ENCODE data around the gene LMX1B.
A peak's percentile ranks its signal among the peaks of the same experiment; 100 is the strongest.
"Not testable (repeated sequence)": the region's sequence is repeated elsewhere in the genome, so short reads cannot be mapped to it uniquely, and the experiment has no call there.

LMX1B gene

GRCh38 chr9:126613651-126614050 is at the start of gene LMX1B:
TSS of gene LMX1B (plus strand) at chr9:126613928. CDS start at chr9:126614450, 522 bp downstream.
- DNase-seq (ENCODE audit: low spot score in 2 of 2): peak; percentile 70 to 87
- in situ Hi-C loops (cut with MboI; ENCODE audit: low sequenced_read_pairs): loop anchor here (5.0 to 10.0 kb wide), 2 partner anchors 79 to 171 kb away; no protein-coding TSS in a partner anchor
- no peaks in the 10 kb centered on the region for H3K9me3 ChIP-seq
- H3K4me1 ChIP-seq: peaks cover 8% of the 10 kb centered on the region
- no peaks in the 10 kb centered on the region for H3K27me3 ChIP-seq (ENCODE audit: low read depth)
- no peaks in the 10 kb centered on the region for H3K36me3 ChIP-seq (replicated peaks)
- H3K4me3 ChIP-seq: peak within 1 kb of the TSS; percentile 44

DNA sequence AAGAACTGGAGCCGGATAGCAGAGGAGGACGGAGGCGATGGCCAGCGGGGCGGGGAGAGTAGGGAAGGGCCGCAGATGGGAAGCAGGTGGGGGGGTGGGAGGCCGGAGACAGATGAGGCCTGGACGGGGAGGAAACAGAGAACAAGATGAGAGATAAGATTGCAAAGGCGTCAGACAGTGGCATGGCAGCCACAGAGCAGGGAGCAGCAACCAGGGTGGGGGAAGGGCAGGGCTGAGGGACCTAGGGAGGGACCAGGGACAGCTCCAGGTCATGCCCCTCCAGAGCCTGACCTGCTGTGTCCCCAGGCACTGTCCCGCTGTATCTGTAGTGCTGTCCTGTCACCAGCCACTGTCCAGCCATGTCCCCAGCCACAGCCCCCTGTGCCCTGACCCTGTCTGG is 49.6 kb upstream of the LMX1B start:
- Histone ChIP-seq H3K4me3 (no peak overlapping the region), H3K36me3 (replicated peaks) (no peaks in the 10 kb centered on the region), H3K27me3 (ENCODE audit: low read depth) (peaks cover 65% of the 10 kb centered on the region), H3K9me3 (no peaks in the 10 kb centered on the region), H3K4me1 (no peaks in the 10 kb centered on the region)
- DNase-seq (ENCODE audit: low spot score in 2 of 2): no peak
- in situ Hi-C loops (cut with MboI; ENCODE audit: low sequenced_read_pairs): no loop called here

DNA sequence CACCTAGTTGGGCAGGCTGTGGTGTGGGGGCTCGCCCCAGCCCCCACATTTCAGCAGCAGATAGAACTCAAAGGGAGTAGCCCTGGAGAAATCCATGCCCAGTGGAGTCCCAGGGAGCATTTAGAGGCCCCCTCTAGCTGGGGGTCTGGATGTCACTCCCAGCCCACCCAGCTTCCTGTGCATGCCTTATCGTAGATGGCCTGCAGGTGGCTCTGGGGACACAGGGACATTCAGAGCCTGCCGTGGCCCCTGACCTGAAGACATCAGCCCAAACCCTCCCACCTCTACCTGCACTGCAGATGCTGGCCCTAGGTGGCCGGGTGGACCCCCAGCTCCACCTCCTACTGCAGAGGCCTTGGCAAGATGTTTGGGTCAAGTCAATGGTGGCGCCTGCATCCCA is 49.0 kb upstream of the LMX1B start:
- peaks cover 59% of the 10 kb centered on the region for H3K27me3 ChIP-seq (ENCODE audit: low read depth)
- no peaks in the 10 kb centered on the region for H3K4me1 ChIP-seq
- no peaks in the 10 kb centered on the region for H3K9me3 ChIP-seq
- no peak for DNase-seq (ENCODE audit: low spot score in 2 of 2)
- in situ Hi-C loops (cut with MboI; ENCODE audit: low sequenced_read_pairs): no loop called here
- no peaks in the 10 kb centered on the region for H3K36me3 ChIP-seq (replicated peaks)
- H3K4me3 ChIP-seq: no peak overlapping the region

DNA sequence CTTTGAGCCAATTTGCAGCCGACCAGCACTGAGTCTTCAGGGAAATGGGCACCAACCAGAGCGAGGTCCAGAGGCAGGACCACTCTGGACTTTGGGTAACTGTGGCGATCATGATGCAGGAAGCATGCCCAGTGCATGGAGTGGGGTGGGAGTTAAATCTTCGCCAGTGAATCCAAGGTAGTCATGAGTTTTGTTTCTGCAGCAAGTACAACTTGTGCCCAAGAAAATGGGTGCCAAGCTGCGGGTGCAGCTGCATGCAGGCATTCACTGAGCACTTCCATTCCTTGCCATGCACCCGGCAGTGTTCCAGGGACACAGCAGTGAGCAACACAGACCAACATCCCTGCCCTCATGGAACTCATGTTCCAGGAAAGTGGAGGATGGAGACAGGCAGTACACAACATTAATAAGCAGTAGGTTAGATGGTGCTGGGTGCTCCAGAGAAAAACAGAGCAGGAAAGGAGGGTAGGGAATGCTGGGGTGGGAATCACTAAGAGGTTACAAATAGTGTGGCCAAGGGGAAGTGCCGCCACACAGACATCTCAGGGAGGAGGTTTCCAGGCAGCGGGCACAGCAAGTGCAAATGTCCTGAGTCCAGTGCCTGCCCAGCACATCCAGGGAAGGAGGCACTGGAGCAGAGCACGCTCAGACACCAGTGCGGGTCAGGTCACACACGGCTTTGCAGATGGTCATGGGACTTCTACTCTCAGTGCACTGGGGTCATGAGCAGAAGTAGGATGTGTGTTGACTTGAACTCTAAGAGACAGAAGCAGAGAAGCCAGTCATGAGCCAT is 48.2 kb upstream of the LMX1B start:
- in situ Hi-C loops (cut with MboI; ENCODE audit: low sequenced_read_pairs): no loop called here
- H3K4me3 ChIP-seq: no peak overlapping the region
- H3K27me3 ChIP-seq (ENCODE audit: low read depth): peaks cover 51% of the 10 kb centered on the region
- H3K4me1 ChIP-seq: no peaks in the 10 kb centered on the region
- no peak for DNase-seq (ENCODE audit: low spot score in 2 of 2)
- no peaks in the 10 kb centered on the region for H3K36me3 ChIP-seq (replicated peaks)
- no peaks in the 10 kb centered on the region for H3K9me3 ChIP-seq

DNA sequence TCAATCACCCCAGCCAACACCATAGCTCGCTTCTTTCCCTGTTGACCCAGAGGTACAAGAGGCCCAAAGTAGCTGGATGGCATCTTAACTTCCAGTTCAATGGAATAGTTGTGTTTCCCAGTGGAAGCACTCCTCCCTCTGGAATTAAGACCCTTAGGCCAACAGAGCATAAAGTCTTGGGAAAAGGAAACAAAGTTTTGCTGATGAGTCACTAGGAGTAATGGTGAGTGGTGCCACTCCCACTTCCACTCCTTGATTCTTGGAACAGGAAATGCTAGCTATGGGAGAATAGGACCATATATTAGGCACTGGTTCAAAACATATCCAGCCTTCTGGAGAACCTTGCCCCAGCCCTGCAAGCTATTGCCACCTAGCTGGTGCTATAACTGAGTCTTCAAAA is 44.7 kb upstream of the LMX1B start:
- Histone ChIP-seq H3K4me1 (no peaks in the 10 kb centered on the region), H3K4me3 (no peak overlapping the region), H3K36me3 (replicated peaks) (no peaks in the 10 kb centered on the region), H3K9me3 (no peaks in the 10 kb centered on the region), H3K27me3 (ENCODE audit: low read depth) (peaks cover 21% of the 10 kb centered on the region)
- in situ Hi-C loops (cut with MboI; ENCODE audit: low sequenced_read_pairs): no loop called here
- DNase-seq (ENCODE audit: low spot score in 2 of 2): no peak

DNA sequence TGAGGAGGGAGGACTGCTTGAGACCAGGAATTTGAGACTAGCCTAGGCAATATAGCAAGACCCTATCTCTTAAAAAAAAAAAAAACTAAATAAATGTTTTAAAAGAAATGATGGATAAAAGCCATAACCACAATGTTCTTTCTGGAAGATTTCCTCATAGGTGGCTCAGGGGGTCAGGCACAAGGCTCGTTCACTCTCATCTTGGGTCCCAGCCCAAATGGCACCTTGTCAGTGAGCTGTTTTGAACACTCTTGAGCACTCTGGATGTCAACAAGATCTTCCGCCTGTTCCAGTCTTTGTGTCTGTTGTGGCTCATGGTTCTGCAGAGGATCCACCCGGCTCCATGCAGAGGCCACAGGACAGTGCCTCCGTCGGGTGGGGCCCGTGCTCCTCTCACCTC is 35.7 kb upstream of the LMX1B start:
- no peak for DNase-seq (ENCODE audit: low spot score in 2 of 2)
- no peaks in the 10 kb centered on the region; the same call in 1 of the 2 replicates for H3K27me3 ChIP-seq (ENCODE audit: low read depth)
- no peak overlapping the region for H3K4me3 ChIP-seq
- peaks cover 6% of the 10 kb centered on the region for H3K4me1 ChIP-seq
- no peaks in the 10 kb centered on the region for H3K9me3 ChIP-seq
- H3K36me3 ChIP-seq (replicated peaks): no peaks in the 10 kb centered on the region; the same call in 1 of the 2 replicates
- in situ Hi-C loops (cut with MboI; ENCODE audit: low sequenced_read_pairs): no loop called here

- H3K36me3 ChIP-seq (replicated peaks); H3K9me3 ChIP-seq; in situ Hi-C loops (cut with MboI; ENCODE audit: low sequenced_read_pairs); H3K27me3 ChIP-seq (ENCODE audit: low read depth); DNase-seq (ENCODE audit: low spot score in 2 of 2); H3K4me3 ChIP-seq; H3K4me1 ChIP-seq: not testable (repeated sequence)
Observed at GRCh38 chr9:126580319-126580718, 33.4 kb upstream of the LMX1B start.

DNA sequence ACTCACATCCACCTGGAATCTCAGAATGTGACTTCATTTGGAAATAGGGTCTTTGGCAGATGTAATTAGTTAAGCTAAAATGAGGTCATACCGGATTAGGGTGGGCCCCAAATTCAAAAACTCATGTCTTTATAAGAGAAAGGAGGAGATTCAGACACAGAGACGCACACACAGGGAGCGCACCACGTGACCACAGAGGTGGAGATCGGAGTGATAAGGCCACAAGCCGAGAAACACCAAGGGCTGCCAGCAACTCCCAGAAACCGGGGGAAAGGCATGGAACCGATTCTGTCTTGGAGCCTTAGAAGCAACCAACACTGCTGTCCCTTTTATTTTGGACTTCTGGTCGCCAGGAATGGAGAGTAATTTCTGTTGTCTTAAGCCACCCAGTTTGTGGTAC is 31.8 kb upstream of the LMX1B start:
- Histone ChIP-seq H3K36me3 (replicated peaks) (no peaks in the 10 kb centered on the region; the same call in 1 of the 2 replicates), H3K27me3 (ENCODE audit: low read depth) (no peaks in the 10 kb centered on the region; the same call in 1 of the 2 replicates), H3K4me1 (peaks cover 6% of the 10 kb centered on the region), H3K4me3 (no peak overlapping the region), H3K9me3 (no peaks in the 10 kb centered on the region)
- in situ Hi-C loops (cut with MboI; ENCODE audit: low sequenced_read_pairs): no loop called here
- DNase-seq (ENCODE audit: low spot score in 2 of 2): peak; percentile 15 to 42

DNA sequence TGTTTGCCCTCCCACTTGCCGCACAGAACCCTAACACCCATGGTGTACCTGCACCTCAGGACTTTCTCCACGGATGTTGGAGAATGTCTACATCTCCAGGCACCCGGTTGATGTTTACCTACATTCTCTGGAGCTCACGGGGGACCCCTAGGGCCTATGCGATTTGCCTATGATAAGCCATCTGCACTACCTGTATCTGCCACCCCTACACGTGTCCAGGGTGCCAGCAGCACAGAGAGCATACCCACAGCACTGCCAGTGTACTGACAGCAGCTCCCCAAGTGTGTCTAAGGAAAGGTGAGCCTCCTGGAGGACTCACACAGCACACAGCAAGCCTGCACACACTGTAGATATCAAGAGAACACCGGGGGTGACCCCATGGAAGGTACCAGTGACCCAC is 31.3 kb upstream of the LMX1B start:
- no peak for DNase-seq (ENCODE audit: low spot score in 2 of 2)
- no peaks in the 10 kb centered on the region; the same call in 1 of the 2 replicates for H3K36me3 ChIP-seq (replicated peaks)
- H3K27me3 ChIP-seq (ENCODE audit: low read depth): no peaks in the 10 kb centered on the region
- no peak overlapping the region for H3K4me3 ChIP-seq
- H3K9me3 ChIP-seq: no peaks in the 10 kb centered on the region
- H3K4me1 ChIP-seq: peaks cover 6% of the 10 kb centered on the region
- in situ Hi-C loops (cut with MboI; ENCODE audit: low sequenced_read_pairs): no loop called here

DNA sequence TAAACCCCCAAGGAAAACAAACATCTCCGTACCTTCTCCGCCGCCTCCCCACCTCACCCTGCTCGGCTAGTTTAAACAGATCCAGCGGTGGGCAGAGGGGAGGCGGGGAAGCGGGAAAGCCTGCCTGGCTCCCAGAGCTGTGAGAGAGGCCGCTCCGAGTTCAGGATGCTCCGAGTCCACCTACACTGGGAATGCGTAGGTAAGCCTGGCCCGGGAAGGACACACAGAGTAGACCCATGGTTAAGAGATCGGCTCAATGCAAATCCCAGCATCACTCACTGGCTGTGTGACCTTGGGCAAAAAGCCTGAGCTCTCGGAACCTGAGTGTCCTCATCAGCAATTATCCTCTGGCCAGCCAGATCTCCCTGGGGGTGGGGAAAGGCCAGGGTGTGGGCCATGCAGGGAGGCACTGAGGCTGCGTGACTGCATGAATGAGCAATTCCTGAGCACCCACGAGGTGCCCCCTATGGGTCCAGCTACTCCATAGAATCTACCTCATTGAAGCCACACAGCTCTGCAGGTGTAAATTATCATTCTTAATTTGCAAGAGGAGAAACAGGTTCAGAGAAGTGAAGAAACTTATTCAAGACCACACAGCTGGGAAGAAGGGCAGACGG is 30.5 kb upstream of the LMX1B start:
- no peaks in the 10 kb centered on the region; the same call in 1 of the 2 replicates for H3K36me3 ChIP-seq (replicated peaks)
- H3K4me3 ChIP-seq: no peak overlapping the region
- no peaks in the 10 kb centered on the region for H3K27me3 ChIP-seq (ENCODE audit: low read depth)
- no peaks in the 10 kb centered on the region for H3K9me3 ChIP-seq
- peaks cover 6% of the 10 kb centered on the region for H3K4me1 ChIP-seq
- no peak for DNase-seq (ENCODE audit: low spot score in 2 of 2)
- in situ Hi-C loops (cut with MboI; ENCODE audit: low sequenced_read_pairs): no loop called here

GRCh38 chr9:126584611-126585010 is 29.1 kb upstream of the LMX1B start:
- Histone ChIP-seq H3K4me1 (peaks cover 6% of the 10 kb centered on the region), H3K4me3 (no peak overlapping the region), H3K9me3 (no peaks in the 10 kb centered on the region), H3K36me3 (replicated peaks) (no peaks in the 10 kb centered on the region; the same call in 1 of the 2 replicates), H3K27me3 (ENCODE audit: low read depth) (no peaks in the 10 kb centered on the region)
- no peak for DNase-seq (ENCODE audit: low spot score in 2 of 2)
- in situ Hi-C loops (cut with MboI; ENCODE audit: low sequenced_read_pairs): no loop called here

DNA sequence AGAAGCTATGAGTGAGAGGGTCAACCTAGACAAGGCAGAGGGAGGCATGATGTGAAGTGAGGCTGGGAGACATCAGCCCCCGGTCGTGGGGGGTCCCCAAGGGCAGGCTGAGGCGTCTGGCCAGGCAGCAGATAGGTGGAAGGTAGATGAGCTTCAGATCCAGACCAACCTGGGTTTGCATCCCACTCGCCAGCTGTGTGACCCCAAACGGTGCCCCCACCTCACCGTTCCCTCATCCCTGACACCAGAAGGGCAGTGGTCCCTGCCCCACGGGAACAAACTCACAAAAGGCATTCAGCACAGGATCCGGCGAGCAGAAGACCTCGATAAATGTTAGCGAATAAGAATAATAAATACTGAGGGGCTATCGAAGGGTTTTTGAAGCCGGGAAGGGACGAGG is 27.5 kb upstream of the LMX1B start:
- Histone ChIP-seq H3K9me3 (no peaks in the 10 kb centered on the region), H3K27me3 (ENCODE audit: low read depth) (no peaks in the 10 kb centered on the region), H3K4me1 (peaks cover 6% of the 10 kb centered on the region), H3K36me3 (replicated peaks) (no peaks in the 10 kb centered on the region; the same call in 1 of the 2 replicates), H3K4me3 (no peak overlapping the region)
- in situ Hi-C loops (cut with MboI; ENCODE audit: low sequenced_read_pairs): no loop called here
- DNase-seq (ENCODE audit: low spot score in 2 of 2): no peak

- in situ Hi-C loops (cut with MboI; ENCODE audit: low sequenced_read_pairs): no loop called here
- H3K36me3 ChIP-seq (replicated peaks): no peaks in the 10 kb centered on the region
- no peaks in the 10 kb centered on the region; the same call in 1 of the 2 replicates for H3K27me3 ChIP-seq (ENCODE audit: low read depth)
- peaks cover 3% of the 10 kb centered on the region; the same call in 1 of the 2 replicates for H3K4me1 ChIP-seq
- no peaks in the 10 kb centered on the region for H3K9me3 ChIP-seq
- H3K4me3 ChIP-seq: no peak overlapping the region
- DNase-seq (ENCODE audit: low spot score in 2 of 2): no peak
Observed at GRCh38 chr9:126587187-126588185, 26.2 kb upstream of the LMX1B start.

Data from HAP-1 (cell line).